HG03460 (cell line): Measurements from ENCODE around the gene LPP.

Source experiments
- ATAC-seq: cut with Tn5 transposase; IDR thresholded peaks from one replicate; pipeline ENCODE4 v1.9.1; 2021; ENCODE audit not compliant: unreplicated experiment

LPP gene

GRCh38 chr3:188802645-188803044 is 648.7 kb downstream of the LPP start:
- ATAC-seq, result no peak

GRCh38 chr3:188807006-188807405 is 653.0 kb downstream of the LPP start:
- no peak for ATAC-seq

- no peak for ATAC-seq
Observed at GRCh38 chr3:188812198-188812597, 658.2 kb downstream of the LPP start.

DNA sequence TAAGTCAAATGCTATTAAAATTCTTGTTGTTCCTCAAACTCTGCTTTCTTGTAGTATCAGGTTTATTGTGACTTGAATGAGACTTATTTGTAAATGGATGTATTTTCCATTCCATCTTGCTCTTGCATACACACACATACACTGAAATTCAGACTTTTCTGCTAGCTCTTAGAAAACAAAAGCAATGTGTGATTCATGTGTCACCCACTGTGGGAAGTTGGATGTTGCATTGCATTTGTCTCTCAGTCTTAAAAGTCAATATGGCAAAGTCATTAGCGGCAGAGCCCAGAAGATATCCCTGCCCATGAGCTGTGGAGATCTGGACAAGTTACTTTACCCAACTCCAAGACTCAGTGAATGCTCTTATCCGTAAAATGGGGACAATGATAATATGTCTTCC is 660.6 kb downstream of the LPP start:
- ATAC-seq, result no peak

DNA sequence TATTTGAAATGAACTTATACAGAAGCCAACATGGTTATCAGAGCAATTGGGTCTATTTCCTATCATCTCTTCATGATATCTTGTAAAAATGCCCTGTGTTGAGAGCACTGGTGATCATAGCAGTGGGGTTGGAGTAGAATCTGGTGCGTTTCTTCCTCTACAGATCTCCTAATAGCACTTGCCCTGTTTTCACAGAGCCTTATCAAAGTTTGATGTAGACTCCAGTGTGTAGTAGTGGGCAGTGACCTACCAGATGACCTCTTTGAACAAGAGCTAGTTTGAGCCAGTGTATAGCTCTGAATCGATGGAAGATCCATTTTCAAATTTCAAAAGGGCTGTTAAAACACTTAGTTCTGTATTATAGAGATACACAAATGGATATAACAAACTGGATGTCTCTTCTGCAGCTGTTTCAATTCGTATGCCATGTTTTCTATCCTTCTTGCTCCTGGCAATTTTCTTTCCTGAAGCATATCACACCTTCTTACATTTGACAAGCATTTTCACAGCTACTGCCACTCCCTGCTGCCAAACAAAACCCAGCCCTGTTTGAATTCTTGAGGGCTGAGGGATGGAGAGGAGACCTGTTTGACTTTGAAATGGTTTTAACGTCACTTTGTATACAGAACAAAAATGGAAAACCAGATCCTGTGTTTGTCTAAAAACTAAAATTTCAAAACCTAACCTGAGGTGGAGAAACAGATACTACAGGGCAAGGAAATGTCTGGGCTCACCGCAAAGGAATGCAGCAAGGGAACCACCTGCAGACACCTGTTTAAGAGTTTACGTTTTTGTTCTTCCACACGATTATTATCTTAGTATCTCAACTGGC is 663.4 kb downstream of the LPP start:
- ATAC-seq, result no peak

DNA sequence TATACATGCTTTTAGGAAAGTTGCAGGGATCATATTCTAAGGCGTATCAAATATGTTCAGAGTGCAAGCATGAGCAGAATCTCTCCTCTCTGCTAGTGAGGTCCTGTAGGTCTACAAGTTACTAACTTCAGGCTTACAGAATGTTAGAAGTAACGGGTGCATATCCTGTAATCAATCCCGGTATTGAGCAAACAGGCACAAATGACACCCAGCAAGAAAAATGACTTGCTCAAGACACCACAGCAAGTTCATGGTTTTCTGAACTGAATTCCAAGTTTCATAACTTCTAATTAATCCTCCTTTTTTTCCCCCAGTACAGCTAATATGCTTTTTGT is 663.9 kb downstream of the LPP start:
- no peak for ATAC-seq

GRCh38 chr3:188818282-188818681 is 664.3 kb downstream of the LPP start:
- ATAC-seq, result no peak

DNA sequence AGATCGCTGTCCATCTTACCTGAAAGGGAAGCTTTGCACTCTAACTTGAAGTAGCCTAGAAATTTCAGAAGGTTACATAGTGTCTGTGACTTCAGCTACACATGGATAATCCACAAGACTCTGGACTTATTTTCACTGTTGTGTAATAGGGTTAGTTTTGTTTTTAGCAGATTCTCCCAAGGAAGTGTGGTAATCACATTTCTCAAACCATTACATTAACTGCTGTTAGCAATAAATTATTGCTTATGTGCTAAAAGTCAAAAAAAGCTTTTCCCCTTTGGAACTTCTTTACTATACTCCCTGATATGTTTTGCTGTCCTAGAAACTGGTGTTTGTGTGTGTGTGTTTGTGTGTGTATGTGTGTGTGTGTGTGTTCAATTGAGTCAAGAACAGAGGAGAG is 666.0 kb downstream of the LPP start:
- no peak for ATAC-seq

DNA sequence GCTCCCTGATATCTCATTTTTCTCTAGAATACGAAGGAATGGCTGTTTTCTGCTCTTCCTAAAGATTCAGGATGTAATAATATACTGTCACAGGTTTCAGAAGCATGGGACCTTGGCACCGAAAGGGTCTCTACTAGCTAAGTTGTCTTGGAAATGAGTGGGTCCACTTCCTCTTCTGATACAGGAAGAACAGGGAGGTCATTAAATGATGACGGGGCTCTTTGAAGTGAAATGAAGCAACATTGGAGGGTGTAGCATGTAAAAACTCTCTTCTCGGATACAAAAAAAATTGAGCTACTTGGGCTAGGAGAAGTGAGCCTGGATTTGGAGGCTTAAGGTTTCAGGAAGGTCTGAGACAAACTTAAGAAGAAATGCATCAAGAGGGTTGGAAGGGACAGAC is 668.0 kb downstream of the LPP start:
- ATAC-seq, result no peak

GRCh38 chr3:188822411-188822810 is 668.5 kb downstream of the LPP start:
- ATAC-seq, result no peak

DNA sequence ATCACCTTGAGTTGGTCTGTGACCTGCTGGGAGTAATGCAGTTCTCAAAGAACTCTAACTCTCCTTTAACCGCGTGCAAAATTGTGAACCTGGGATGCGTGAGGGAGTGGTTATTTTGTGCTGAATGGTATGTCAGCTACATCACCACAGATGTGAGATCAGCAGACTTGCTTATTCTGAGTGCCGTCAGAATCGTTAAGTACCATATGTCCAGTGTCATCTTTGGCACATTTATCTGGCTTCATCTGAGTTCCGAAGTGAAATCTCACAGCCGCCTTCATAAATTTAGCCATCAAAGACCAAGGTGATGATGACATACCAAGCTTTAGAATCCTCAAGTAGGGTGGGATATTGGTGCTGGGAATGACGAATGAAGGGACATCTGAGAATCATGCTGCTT is 670.6 kb downstream of the LPP start:
- no peak for ATAC-seq

GRCh38 chr3:188825901-188826300 is 671.9 kb downstream of the LPP start:
- ATAC-seq, result no peak

- ATAC-seq, result no peak
Observed at GRCh38 chr3:188826574-188826973, 672.6 kb downstream of the LPP start.

- no peak for ATAC-seq
Observed at GRCh38 chr3:188827103-188827502, 673.1 kb downstream of the LPP start.

GRCh38 chr3:188827576-188827975 is 673.6 kb downstream of the LPP start:
- no peak for ATAC-seq

DNA sequence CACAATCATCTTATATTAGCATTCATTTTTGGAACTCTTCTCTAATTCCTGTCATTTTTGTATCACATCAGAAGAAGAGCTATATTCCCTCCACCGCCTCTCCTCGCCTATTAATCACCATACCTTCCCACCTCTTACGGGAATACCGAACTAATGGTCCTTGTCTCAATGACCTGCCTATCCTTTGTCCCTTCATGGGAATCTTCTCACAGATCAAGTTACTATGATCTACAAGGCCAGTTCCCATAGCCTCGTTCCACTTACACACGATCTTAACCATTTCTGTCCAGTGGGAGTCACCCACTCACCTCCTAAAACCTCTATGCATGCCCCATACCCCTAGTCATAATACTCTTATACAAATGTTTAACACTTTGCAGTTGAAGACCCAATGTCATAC is 675.2 kb downstream of the LPP start:
- ATAC-seq, result no peak

DNA sequence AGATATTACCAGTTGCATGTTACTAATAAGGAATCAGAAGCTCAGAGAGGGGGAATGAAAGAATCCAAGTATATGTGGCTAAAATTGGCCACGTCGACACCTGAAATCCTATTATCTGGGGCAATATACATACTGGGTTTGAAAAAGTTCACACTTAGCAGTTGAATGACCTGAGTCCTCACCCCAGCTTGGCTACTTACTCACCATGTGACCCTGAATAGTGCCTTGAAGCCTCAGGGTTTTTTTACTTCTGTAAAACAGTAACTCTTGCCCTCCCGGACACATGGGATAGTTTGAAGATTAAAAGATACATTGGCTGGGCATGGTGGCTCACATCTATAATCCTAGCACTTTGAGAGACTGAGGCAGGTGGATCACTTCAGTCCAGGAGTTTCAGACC is 675.6 kb downstream of the LPP start:
- ATAC-seq, result no peak

GRCh38 chr3:188830893-188831292 is 676.9 kb downstream of the LPP start:
- no peak for ATAC-seq

DNA sequence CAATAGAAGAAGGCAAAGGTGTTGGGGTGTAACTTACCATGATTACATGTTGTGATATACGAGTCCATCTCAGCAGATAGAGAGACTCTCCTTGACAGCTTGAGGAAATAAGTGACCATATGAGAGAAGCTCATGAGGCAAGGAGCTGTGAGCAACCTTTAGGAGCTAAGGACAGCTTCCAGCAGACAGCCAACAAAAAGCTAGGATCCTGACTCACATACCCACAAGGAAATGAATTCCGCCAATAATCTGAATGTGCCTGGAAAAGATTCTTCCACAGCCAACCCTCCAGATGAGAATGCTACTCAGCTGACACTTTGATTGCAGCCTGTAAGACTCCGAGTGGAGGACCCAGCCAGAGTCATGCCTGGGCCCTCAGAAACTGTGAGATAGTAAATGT is 678.2 kb downstream of the LPP start:
- no peak for ATAC-seq

GRCh38 chr3:188832961-188833721 is 679.2 kb downstream of the LPP start:
- no peak for ATAC-seq

DNA sequence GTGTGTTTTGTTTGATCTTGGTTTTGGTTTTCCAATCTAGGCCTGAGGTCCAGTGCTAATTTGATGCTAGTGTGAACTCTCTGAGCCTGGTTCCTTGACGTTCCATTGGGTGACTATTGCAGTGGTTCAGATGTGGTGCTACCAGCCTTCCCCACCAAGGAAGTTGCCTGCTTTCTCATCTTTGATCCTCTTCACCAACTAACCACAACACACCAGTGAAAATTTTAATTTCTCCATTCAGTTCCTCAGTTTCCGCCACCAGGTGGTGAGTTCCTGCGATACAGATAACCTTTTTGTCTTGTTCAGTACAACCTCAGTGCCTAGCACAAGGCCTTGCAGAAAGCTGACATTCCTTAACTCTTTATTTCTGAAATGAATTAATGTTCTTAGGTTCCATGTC is 680.4 kb downstream of the LPP start:
- no peak for ATAC-seq

DNA sequence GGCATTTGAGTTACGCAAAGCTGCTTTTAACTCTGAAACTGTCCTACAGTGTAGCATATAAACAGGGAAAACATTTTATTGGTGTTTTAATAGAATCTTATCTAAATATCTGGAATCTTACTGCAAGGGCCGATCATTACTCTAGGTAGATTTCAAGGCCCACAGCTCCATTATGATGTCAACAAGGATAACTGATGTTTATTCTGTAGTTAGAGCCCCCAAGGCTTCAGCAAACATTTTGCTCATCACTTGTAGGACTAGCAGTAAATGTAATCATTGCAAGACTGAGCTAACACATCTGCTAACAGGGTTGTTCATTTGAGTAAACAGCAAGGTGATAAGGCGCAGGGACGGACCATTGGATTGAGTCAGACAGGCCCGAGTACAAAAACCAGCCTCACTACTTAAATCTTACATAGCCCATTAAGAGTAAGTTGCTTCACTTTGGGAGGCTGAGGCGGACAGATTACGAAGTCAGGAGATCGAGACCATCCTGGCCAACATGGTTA is 685.3 kb downstream of the LPP start:
- ATAC-seq, result no peak
